GM12892 (cell line): ENCODE measurements around the gene SYT4.

Experiments
- DNase-seq: peaks from one replicate; pipeline ENCODE4 v3.0.0; 2011; ENCODE audit not compliant: insufficient read length
- FAIRE-seq: peaks from 2 replicates; lab custom pipeline; 2011; peaks lifted over from hg19 to GRCh38; lab: Jason Lieb, UNC
- POLR2A ChIP-seq: IDR thresholded peaks from 2 replicates; pipeline ENCODE4 v1.6.1; 2011; ENCODE audit warnings: low read depth, low read length, control low read depth
- POLR2AphosphoS5 ChIP-seq: IDR thresholded peaks from 2 replicates; pipeline ENCODE4 v1.6.1; 2011; ENCODE audit warnings: low read depth, low read length, control low read depth
- TAF1 ChIP-seq: IDR thresholded peaks from 2 replicates; pipeline ENCODE4 v1.6.1; 2011; ENCODE audit warnings: low read depth, mild to moderate bottlenecking, control low read depth, low read length, borderline replicate concordance

Gene SYT4

GRCh38 chr18:43274526-43274925, 2.8 kb downstream of the SYT4 start:
- FAIRE-seq, result no peak

GRCh38 chr18:43271593-43272432, 5.5 kb downstream of the SYT4 start:
- no peak for FAIRE-seq
- DNase-seq, result no peak
- no peak for TF ChIP-seq TAF1
- TF ChIP-seq POLR2A, result no peak
- TF ChIP-seq POLR2AphosphoS5, result no peak

More at GRCh38 chr18:43274526-43274925, 2.8 kb downstream of the SYT4 start:
- TF ChIP-seq TAF1, result no peak
- TF ChIP-seq POLR2AphosphoS5, result no peak
- no peak for TF ChIP-seq POLR2A
- DNase-seq, result no peak

GRCh38 chr18:43267818-43268217, 9.5 kb downstream of the SYT4 start:
- DNase-seq, result no peak
- TF ChIP-seq TAF1, result no peak
- FAIRE-seq, result no peak

GRCh38 chr18:43265465-43265864, 11.8 kb downstream of the SYT4 start:
- no peak for DNase-seq
- no peak for TF ChIP-seq POLR2AphosphoS5
- TF ChIP-seq POLR2A, result no peak
- no peak for TF ChIP-seq TAF1
- FAIRE-seq, result no peak

GRCh38 chr18:43248610-43249249, 28.6 kb downstream of the SYT4 start:
- FAIRE-seq, result no peak
- TF ChIP-seq POLR2A (no peak), POLR2AphosphoS5 (no peak), TAF1 (no peak)
- no peak for DNase-seq

- DNase-seq (no peak), FAIRE-seq (no peak)
- no peak for TF ChIP-seq POLR2AphosphoS5
- no peak for TF ChIP-seq POLR2A
- no peak for TF ChIP-seq TAF1
Measured at GRCh38 chr18:43247944-43248343, 29.3 kb downstream of the SYT4 start.

- TF ChIP-seq TAF1 (no peak), POLR2AphosphoS5 (no peak), POLR2A (no peak)
- no peak for DNase-seq
- no peak for FAIRE-seq
Measured at GRCh38 chr18:43238429-43238828, 38.9 kb downstream of the SYT4 start.

GRCh38 chr18:43236921-43237320, 40.4 kb downstream of the SYT4 start:
- no peak for DNase-seq
- FAIRE-seq, result no peak
- TF ChIP-seq POLR2A (no peak), POLR2AphosphoS5 (no peak), TAF1 (no peak)

- no peak for FAIRE-seq
- no peak for DNase-seq
- TF ChIP-seq POLR2AphosphoS5 (no peak), POLR2A (no peak), TAF1 (no peak)
Measured at GRCh38 chr18:43234889-43235288, 42.4 kb downstream of the SYT4 start.

- FAIRE-seq, result no peak
- no peak for TF ChIP-seq POLR2AphosphoS5
- no peak for TF ChIP-seq TAF1
- TF ChIP-seq POLR2A, result no peak
- DNase-seq, result no peak
Measured at GRCh38 chr18:43222501-43222900, 54.8 kb downstream of the SYT4 start.

GRCh38 chr18:43220691-43221090, 56.6 kb downstream of the SYT4 start:
- TF ChIP-seq POLR2A, result no peak
- no peak for TF ChIP-seq POLR2AphosphoS5
- TF ChIP-seq TAF1, result no peak
- FAIRE-seq, result no peak

More at GRCh38 chr18:43220691-43221090, 56.6 kb downstream of the SYT4 start:
- DNase-seq, result no peak
